Stimulated activated CD4-positive, alpha-beta T cell treated with anti-CD3 and anti-CD28 coated beads, TNF-alpha, amount 100 ng/mL, for 4 hours (primary cell): Measurements from ENCODE around the gene OR5AK2.
"Not testable (repeated sequence)": the region's sequence is repeated elsewhere in the genome, so short reads cannot be mapped to it uniquely, and the experiment has no call there.

ENCODE experiments used
- DNase-seq, 3 experiments: peaks; one replicate each; pipeline ENCODE4 v3.0.0-alpha.2; 2020; ENCODE audit warnings: low read depth in 3 of 3

The OR5AK2 gene

GRCh38 chr11:56988614-56989013 lies at the start of gene OR5AK2:
TSS of gene OR5AK2 (plus strand) at chr11:56988914. CDS start at chr11:56988914, 0 bp downstream.
- no peak for DNase-seq

- DNase-seq, result not testable (repeated sequence)
Observed at GRCh38 chr11:56945526-56945925, 43.2 kb upstream of the OR5AK2 start.

- no peak for DNase-seq
Observed at GRCh38 chr11:56948991-56949515, 39.7 kb upstream of the OR5AK2 start.

GRCh38 chr11:56950510-56950909 lies 38.2 kb upstream of the OR5AK2 start:
- DNase-seq, result no peak

- DNase-seq, result not testable (repeated sequence)
Observed at GRCh38 chr11:56953907-56954306, 34.8 kb upstream of the OR5AK2 start.

- no peak for DNase-seq
Observed at GRCh38 chr11:56961609-56962008, 27.1 kb upstream of the OR5AK2 start.

GRCh38 chr11:56967726-56968125 lies 21.0 kb upstream of the OR5AK2 start:
- DNase-seq, result no peak

GRCh38 chr11:56968524-56968923 lies 20.2 kb upstream of the OR5AK2 start:
- DNase-seq, result no peak

- DNase-seq, result no peak
Observed at GRCh38 chr11:56977314-56977713, 11.4 kb upstream of the OR5AK2 start.

GRCh38 chr11:56990702-56991101 lies 2.0 kb downstream of the OR5AK2 start:
- DNase-seq, result no peak

GRCh38 chr11:56994532-56994931 lies 5.8 kb downstream of the OR5AK2 start:
- DNase-seq, result no peak

GRCh38 chr11:57001674-57002401 lies 13.1 kb downstream of the OR5AK2 start:
- DNase-seq, result no peak

GRCh38 chr11:57008373-57008772 lies 19.7 kb downstream of the OR5AK2 start:
- no peak for DNase-seq

GRCh38 chr11:57015679-57016078 lies 27.0 kb downstream of the OR5AK2 start:
- no peak for DNase-seq

GRCh38 chr11:57031556-57031955 lies 42.8 kb downstream of the OR5AK2 start:
- DNase-seq, result no peak
